ENCODE measurements around the gene HERC3.
"Not testable (repeated sequence)": the region's sequence is repeated elsewhere in the genome, so short reads cannot be mapped to it uniquely, and the experiment has no call there.

Gene HERC3

DNA sequence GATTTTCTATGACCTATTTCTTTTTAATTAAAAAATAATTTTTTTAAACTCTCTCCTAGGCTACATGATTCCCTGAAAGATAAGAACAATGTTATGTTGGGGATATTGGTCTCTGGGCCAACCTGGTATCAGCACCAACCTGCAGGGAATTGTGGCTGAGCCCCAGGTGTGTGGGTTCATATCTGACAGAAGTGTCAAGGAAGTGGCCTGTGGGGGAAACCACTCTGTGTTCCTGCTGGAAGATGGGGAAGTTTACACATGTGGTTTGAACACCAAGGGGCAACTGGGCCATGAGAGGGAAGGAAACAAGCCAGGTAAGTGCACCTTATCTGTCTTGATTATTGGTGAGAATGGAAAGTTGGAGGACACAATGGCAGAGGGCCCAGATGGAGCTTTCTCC is 13.5 kb downstream of the HERC3 start:
- H3K4me3 ChIP-seq (ENCODE audit: low read depth, low read length), result no peak overlapping the region
- no peak for TF ChIP-seq CTCF (IDR thresholded peaks at IDR 0.05; ENCODE audit: control insufficient read depth, extremely low read depth, insufficient read depth)
- no peak for DNase-seq (ENCODE audit: low read depth)

- no peak overlapping the region for H3K4me3 ChIP-seq (ENCODE audit: low read depth, low read length)
- no peak for TF ChIP-seq CTCF (IDR thresholded peaks at IDR 0.05; ENCODE audit: control insufficient read depth, extremely low read depth, insufficient read depth)
- no peak for DNase-seq (ENCODE audit: low read depth)
Measured at GRCh38 chr4:88606832-88607231, 14.6 kb downstream of the HERC3 start.

DNA sequence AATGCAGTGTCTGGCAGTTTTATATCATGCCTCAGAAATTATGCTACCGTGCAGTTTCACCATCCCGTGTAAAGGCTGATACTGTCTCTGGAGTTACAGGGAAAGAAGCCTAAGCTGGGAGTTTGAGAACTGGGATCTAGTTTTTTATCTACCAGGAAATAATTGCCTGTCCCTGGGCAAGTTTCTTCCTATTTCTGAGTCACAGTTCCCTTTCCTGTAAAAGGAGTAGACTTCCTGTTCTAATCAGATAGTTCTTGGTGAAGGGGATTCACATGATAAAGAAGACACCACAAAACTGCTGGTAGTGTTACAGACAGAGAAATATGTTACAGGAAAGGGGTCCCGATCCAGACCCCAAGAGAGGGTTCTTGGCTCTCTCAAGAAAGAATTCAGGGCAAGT is 17.1 kb downstream of the HERC3 start:
- H3K4me3 ChIP-seq (ENCODE audit: low read depth, low read length), result no peak overlapping the region
- DNase-seq (ENCODE audit: low read depth), result no peak

GRCh38 chr4:88609794-88610193 is 17.5 kb downstream of the HERC3 start:
- not testable (repeated sequence) for DNase-seq (ENCODE audit: low read depth); H3K4me3 ChIP-seq (ENCODE audit: low read depth, low read length)

More for the DNA sequence above, 17.1 kb downstream of the HERC3 start:
- TF ChIP-seq CTCF (IDR thresholded peaks at IDR 0.05; ENCODE audit: control insufficient read depth, extremely low read depth, insufficient read depth), result no peak

DNA sequence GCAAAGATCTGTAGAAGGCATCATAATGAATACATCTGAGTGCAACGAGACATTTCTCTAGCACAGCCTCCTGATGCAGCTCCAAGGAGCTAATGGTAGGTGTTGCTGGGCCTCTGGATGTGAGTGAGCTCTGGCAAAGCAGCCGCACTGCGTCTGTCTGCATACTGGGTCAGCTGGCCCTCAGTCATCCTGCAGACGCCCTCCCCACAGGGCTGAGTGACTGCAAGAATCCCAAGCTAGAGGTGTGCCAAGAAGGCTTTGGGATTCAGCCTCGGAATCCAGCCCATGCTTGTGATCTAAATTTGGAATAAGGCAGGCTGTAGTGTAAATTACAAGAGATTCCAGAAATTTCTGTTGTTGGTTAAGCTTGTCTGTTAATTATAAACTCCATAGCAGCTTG is 18.5 kb downstream of the HERC3 start:
- TF ChIP-seq CTCF (IDR thresholded peaks at IDR 0.05; ENCODE audit: control insufficient read depth, extremely low read depth, insufficient read depth), result no peak
- DNase-seq (ENCODE audit: low read depth), result no peak

GRCh38 chr4:88613417-88613875 is 21.2 kb downstream of the HERC3 start:
- no peak for TF ChIP-seq CTCF (IDR thresholded peaks at IDR 0.05; ENCODE audit: control insufficient read depth, extremely low read depth, insufficient read depth)
- DNase-seq (ENCODE audit: low read depth), result no peak
- no peak overlapping the region for H3K4me3 ChIP-seq (ENCODE audit: low read depth, low read length)

More for the DNA sequence above, 18.5 kb downstream of the HERC3 start:
- no peak overlapping the region for H3K4me3 ChIP-seq (ENCODE audit: low read depth, low read length)

DNA sequence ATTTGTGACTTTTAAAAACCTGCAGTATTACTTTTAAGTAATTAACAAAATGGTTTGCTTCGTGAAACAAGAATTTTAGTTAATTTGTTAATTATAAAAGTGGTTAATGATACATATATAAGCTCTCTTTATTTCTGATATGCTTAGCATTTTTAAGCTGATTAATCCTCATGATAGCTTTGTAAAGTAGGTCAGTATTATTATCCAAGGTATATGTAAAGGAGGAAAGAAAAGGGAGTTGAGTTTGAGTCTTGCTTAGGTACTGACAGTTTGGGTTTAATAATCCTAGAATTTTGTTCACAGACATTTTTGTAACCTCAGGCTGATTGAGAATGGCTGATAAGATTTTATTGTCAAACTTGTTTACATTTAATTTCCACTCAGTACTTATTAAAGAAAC is 21.8 kb downstream of the HERC3 start:
- H3K4me3 ChIP-seq (ENCODE audit: low read depth, low read length), result no peak overlapping the region
- TF ChIP-seq CTCF (IDR thresholded peaks at IDR 0.05; ENCODE audit: control insufficient read depth, extremely low read depth, insufficient read depth), result no peak
- DNase-seq (ENCODE audit: low read depth), result no peak
